PFSK-1 (cell line): ENCODE measurements around the gene PTPN14.

Source experiments
- FOXP2 ChIP-seq: optimal IDR thresholded peaks from 2 replicates; pipeline ENCODE3; 2011; ENCODE audit warnings: borderline replicate concordance, control low read depth, inconsistent platforms; ENCODE audit not compliant: insufficient read depth; ENCODE audit errors: extremely low read length, extremely low read depth
- POLR2AphosphoS5 ChIP-seq: IDR thresholded peaks from 2 replicates; pipeline ENCODE4 v1.6.1; 2012; ENCODE audit warnings: low read depth, mild to moderate bottlenecking, control low read depth, low read length, moderate library complexity
- REST ChIP-seq, 2 experiments: IDR thresholded peaks; 2 replicates each; pipeline versions ENCODE4 v1.6.1 to v1.8.0; 2011 to 2012; ENCODE audit warnings: low read depth in 2 of 2, low read length in 2 of 2, control low read depth in 1 of 2, inconsistent platforms in 1 of 2, mild to moderate bottlenecking in 1 of 2, moderate library complexity in 1 of 2; ENCODE audit not compliant: insufficient read depth in 1 of 2
- SIN3A ChIP-seq: IDR thresholded peaks from 2 replicates; pipeline ENCODE4 v1.6.1; 2012; ENCODE audit warnings: mild to moderate bottlenecking, low read length, moderate library complexity, borderline replicate concordance; ENCODE audit not compliant: insufficient read depth
- TAF1 ChIP-seq: IDR thresholded peaks from 2 replicates; pipeline ENCODE4 v1.6.1; 2012; ENCODE audit warnings: low read length, control low read depth, borderline replicate concordance; ENCODE audit not compliant: insufficient read depth

The PTPN14 gene

GRCh38 chr1:214568328-214568727 is 16.9 kb upstream of the PTPN14 start:
- no peak for TF ChIP-seq TAF1
- no peak for TF ChIP-seq POLR2AphosphoS5
- no peak for TF ChIP-seq FOXP2
- TF ChIP-seq SIN3A: no peak
- TF ChIP-seq REST (IDR thresholded peaks at IDR 0.05; ENCODE audit: insufficient read depth in 1 of 2, low read depth in 2 of 2, low read length in 2 of 2): no peak

DNA sequence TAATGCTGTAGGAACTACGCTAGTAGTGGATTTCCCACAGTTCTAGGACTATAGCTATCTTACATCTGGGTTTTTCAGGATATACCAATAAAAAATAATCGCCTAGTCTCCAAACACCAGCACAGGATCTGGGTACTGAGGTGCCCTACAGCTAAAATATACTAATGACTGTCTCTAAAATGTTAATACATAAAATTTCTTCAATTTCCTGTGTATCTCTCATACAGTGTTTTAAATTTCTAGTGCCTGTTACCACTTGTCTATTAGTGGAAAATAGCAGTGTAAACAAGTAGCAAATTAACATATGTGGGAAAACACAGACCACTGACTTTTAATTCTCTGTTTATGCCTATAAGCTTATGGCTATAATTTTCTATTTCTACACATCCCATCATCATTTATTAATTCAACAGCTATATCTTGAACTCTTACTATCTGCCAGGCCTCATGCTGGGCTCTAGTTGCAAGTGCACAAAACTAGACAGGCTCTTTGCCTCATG is 16.1 kb upstream of the PTPN14 start:
- no peak for TF ChIP-seq TAF1
- TF ChIP-seq POLR2AphosphoS5: no peak
- TF ChIP-seq REST (IDR thresholded peaks at IDR 0.05; ENCODE audit: insufficient read depth in 1 of 2, low read depth in 2 of 2, low read length in 2 of 2): no peak
- no peak for TF ChIP-seq SIN3A
- TF ChIP-seq FOXP2: no peak

DNA sequence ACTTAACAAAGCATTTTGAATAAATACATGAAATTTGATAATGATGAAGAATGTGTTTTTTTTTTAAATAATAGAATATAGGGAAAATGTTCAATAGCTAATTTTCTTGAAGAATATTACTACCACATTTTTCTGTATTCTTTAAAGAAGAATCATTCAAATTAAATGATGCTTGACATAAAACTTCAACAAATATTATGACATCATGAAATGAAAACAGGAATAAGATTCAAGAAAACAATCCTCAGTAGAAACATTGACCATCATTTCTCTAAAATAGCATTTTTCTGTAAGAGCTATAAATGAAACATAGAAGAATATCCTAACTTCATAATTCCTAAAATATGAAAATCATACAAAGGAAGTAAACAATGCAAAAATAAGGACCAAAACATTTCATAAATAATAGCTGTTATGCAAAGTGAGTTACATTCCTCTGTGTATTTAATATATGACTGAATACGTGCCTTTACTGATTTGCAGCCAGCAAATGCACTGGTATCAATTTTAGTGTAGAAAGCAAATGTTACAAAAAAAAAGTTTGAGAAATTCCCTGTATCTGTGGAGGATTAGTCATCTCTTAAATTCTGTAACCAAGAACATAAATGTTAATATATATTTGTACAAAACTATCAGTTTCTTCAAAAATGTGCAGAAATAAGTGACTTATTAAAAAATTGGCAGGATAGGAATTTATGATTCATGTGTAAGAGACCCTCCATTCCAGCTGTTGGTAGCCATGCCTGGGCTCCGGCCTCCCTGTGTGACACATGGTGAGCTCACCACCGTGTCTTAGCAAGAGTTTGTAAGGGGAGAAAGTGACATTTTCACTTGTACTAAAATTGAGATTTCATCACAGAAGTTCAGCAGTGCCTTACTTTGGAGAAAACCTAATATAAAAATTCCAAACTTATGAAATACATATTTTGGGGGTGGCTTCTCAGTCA is 15.0 kb upstream of the PTPN14 start:
- no peak for TF ChIP-seq FOXP2

- no peak for TF ChIP-seq SIN3A
- no peak for TF ChIP-seq POLR2AphosphoS5
- no peak for TF ChIP-seq TAF1
- TF ChIP-seq FOXP2: no peak
- no peak for TF ChIP-seq REST (IDR thresholded peaks at IDR 0.05; ENCODE audit: insufficient read depth in 1 of 2, low read depth in 2 of 2, low read length in 2 of 2)
These were observed 13.9 kb upstream of the PTPN14 start for GRCh38 chr1:214565310-214565709.

GRCh38 chr1:214563881-214564280 is 12.5 kb upstream of the PTPN14 start:
- TF ChIP-seq POLR2AphosphoS5: no peak
- no peak for TF ChIP-seq TAF1
- no peak for TF ChIP-seq FOXP2
- TF ChIP-seq SIN3A: no peak
- no peak for TF ChIP-seq REST (IDR thresholded peaks at IDR 0.05; ENCODE audit: insufficient read depth in 1 of 2, low read depth in 2 of 2, low read length in 2 of 2)
